GM12891 (cell line): Measurements from ENCODE around the gene FAM111A.

Experiments
- PAX5 ChIP-seq: IDR thresholded peaks from 2 replicates; pipeline ENCODE4 v1.6.1; 2011; ENCODE audit warnings: low read length, moderate library complexity, mild to moderate bottlenecking; ENCODE audit not compliant: insufficient read depth, severe bottlenecking
- POLR2A ChIP-seq: IDR thresholded peaks from 2 replicates; pipeline ENCODE4 v1.6.1; 2011; ENCODE audit warnings: low read depth, low read length, control low read depth
- POLR2AphosphoS5 ChIP-seq: IDR thresholded peaks from 2 replicates; pipeline ENCODE4 v1.6.1; 2011; ENCODE audit warnings: low read depth, low read length, control low read depth
- SPI1 ChIP-seq: IDR thresholded peaks from 2 replicates; pipeline ENCODE4 v1.6.1; 2011; ENCODE audit warnings: low read depth, low read length, control low read depth
- TAF1 ChIP-seq: IDR thresholded peaks from 2 replicates; pipeline ENCODE4 v1.6.1; 2011; ENCODE audit warnings: low read depth, low read length, control low read depth

DNA sequence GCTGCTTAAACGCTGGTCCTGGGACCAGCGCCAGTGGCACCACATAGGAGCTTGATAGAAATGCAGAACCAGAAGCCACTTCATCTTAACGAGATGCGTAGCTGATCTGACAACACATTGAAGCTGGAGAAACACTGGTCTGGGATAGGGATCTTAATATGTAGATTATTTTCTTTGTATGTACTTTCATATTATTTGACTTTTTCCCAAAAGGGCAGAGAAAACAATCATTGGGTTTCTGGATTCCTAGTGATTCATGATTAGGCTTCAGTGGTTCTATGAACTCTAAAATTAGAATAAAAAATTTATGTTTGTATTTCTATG lies 57.7 kb downstream of the FAM111A start:
- TF ChIP-seq POLR2A = peak; percentile 21; the same call in 1 of the 2 replicates
- TF ChIP-seq PAX5 = no peak
- no peak for TF ChIP-seq POLR2AphosphoS5
- TF ChIP-seq SPI1 = no peak
- no peak for TF ChIP-seq TAF1
